Measurements from ENCODE around the gene WNT11.

Gene WNT11

GRCh38 chr11:76206327-76207081 lies at the start of gene WNT11:
TSS of gene WNT11 (minus strand) at chr11:76206502. CDS start at chr11:76206407, 95 bp downstream.
- DNase-seq (ENCODE audit: low read depth in 2 of 2), result no peak

- no peak for DNase-seq (ENCODE audit: low read depth in 2 of 2)
Observed at GRCh38 chr11:76253416-76253815, 47.1 kb upstream of the WNT11 start.

DNA sequence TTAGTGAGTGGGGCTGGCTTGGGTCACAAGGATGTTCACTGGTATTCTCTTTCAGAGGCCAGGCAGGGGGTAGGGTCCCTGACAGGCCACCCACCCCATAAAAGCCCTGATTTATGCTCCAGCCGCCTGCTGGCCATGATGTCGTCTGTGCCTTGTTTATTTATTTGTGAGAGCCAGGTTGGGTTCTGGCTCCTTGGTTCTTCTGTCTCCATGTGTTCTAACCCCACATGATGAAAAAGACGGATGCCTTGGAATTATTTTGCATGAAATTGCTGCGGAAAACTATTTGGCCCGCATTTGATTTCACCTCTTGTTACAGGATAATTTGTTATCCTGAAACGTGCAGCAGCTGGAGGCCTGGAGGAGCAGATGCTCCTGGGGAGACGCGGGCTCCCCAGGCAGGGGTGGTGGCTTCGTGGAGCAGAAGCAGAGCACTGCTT lies 46.3 kb upstream of the WNT11 start:
- DNase-seq (ENCODE audit: low read depth in 2 of 2), result no peak

DNA sequence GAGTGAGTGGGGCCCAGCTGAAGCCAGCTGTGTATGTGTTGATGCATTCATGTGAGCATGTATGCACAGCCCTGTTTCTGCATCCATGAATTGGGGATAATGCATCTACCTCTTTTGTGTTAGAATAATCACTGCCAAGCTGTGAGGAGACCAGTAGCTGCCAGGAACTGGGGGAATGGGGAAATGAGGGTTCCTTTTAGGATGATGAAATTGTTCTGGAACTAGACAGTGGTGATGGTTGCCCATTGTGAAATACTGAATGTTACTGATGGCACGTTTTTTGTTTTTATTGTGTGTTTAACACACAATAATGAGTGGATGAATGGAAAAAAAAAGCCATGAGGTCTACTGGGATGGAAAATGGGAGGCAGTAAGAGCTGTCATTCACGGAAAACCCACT lies 45.3 kb upstream of the WNT11 start:
- DNase-seq (ENCODE audit: low read depth in 2 of 2), result no peak

GRCh38 chr11:76251226-76251575 lies 44.9 kb upstream of the WNT11 start:
- DNase-seq (ENCODE audit: low read depth in 2 of 2), result no peak

DNA sequence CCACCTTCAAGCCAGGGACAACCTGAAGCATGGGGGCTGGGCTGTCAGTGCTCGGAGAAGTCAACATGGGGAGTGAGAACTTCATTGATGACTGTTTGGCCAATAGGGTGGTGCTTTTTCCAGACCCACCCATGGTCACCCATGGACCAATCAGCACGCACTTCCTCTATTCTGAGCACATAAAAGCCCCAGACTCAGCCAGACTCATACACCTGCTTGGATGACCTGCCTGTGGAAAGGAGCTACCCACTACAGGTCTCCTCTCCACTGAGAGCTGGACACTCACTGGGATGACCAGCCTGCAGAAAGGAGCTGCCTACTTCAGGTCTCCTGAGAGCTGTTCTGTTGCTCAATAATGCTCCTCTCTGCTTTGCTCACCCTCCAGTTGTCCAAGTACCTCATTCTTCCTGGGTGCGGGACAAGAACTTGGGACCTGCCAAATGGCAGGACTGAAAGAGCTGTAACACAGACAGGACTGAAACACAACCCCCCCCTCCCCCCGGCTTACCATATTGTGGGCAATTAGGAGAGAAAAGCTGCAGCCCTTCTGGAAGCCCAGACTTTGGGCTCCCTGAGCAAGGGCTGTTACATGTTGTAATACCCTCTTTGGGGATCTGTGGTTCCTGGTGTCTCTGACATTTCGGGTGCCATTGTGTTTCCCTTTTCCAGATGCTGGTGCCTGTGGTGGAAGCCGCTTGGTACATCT lies 44.4 kb upstream of the WNT11 start:
- no peak for DNase-seq (ENCODE audit: low read depth in 2 of 2)

- DNase-seq (ENCODE audit: low read depth in 2 of 2), result no peak
Observed at GRCh38 chr11:76249195-76249741, 43.0 kb upstream of the WNT11 start.

- no peak for DNase-seq (ENCODE audit: low read depth in 2 of 2)
Observed at GRCh38 chr11:76248210-76248609, 41.9 kb upstream of the WNT11 start.

- DNase-seq (ENCODE audit: low read depth in 2 of 2), result no peak
Observed at GRCh38 chr11:76247091-76247490, 40.8 kb upstream of the WNT11 start.

DNA sequence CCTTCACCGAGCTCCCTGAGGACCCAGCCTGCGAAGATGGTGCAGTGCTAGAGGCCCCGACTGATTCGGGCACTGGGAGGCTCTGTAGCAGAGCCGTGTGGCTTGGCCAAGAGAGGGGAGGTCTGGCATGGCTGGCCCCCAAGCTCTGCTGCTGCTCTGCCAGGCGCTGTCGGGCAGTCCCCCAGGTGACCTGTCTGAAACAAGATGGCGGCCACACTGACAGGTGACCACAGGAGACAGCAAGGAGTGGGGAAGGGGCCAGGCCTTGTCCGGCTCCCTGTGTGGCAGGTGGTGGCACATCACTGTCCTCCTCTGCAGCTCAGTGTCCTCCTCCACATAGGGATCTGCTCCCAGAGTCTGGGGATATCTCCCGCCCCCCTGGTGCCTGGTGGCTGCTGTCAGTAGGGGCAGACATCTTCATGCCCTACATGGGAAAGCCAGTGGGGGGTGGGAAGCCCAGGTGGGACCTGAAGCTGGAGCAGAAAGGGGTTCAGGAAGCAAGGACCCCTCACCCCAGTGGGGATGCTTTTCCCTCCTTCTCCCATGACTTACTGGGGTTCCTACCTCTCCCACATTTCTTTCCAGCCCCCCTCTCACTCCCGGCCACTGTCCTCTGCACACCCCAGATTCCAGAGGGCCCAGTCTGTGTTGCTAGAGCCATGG lies 40.1 kb upstream of the WNT11 start:
- DNase-seq (ENCODE audit: low read depth in 2 of 2), result no peak

DNA sequence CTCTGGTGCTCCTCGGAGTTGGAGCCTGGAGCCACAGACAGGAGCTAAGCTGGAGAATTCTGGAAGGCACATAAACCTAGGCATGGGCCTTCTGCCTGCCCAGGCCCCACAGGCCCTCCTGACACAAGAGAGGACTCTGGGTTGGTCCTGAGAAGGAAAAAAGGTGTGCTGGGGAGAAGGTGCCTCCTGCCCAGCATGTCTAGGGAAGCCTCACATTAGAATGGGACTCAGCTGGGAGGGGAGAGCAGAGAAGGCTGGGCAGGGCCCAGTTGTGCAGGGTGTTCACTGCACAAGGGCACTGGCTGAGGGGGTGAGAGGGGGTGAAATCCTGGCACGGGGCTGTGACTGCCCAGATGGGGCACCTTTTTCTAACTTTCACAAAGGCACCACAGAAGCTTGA lies 39.4 kb upstream of the WNT11 start:
- no peak for DNase-seq (ENCODE audit: low read depth in 2 of 2)

- no peak for DNase-seq (ENCODE audit: low read depth in 2 of 2)
Observed at GRCh38 chr11:76244316-76244851, 38.1 kb upstream of the WNT11 start.

DNA sequence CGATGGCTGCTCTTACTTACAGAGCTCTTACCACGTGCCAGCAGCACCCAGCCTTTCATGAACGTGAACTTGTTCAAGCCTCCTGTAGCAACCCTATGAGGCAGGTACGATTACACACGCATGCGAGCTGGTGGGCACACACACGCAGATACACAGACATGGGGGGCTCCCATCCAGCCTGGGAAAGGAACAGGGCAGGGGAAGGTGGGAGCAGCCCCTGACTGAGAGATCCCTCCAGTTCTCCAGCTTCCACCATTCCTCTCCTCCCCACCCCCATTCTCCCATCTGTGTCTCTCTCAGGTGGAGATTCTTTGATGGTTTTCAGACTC lies 37.6 kb upstream of the WNT11 start:
- no peak for DNase-seq (ENCODE audit: low read depth in 2 of 2)

GRCh38 chr11:76243193-76243956 lies 37.1 kb upstream of the WNT11 start:
- DNase-seq (ENCODE audit: low read depth in 2 of 2), result no peak

- DNase-seq (ENCODE audit: low read depth in 2 of 2), result no peak
Observed at GRCh38 chr11:76242004-76242779, 35.9 kb upstream of the WNT11 start.

- DNase-seq (ENCODE audit: low read depth in 2 of 2), result no peak
Observed at GRCh38 chr11:76241243-76242000, 35.1 kb upstream of the WNT11 start.

- no peak for DNase-seq (ENCODE audit: low read depth in 2 of 2)
Observed at GRCh38 chr11:76240666-76241065, 34.4 kb upstream of the WNT11 start.

- DNase-seq (ENCODE audit: low read depth in 2 of 2), result no peak
Observed at GRCh38 chr11:76240161-76240540, 33.8 kb upstream of the WNT11 start.

DNA sequence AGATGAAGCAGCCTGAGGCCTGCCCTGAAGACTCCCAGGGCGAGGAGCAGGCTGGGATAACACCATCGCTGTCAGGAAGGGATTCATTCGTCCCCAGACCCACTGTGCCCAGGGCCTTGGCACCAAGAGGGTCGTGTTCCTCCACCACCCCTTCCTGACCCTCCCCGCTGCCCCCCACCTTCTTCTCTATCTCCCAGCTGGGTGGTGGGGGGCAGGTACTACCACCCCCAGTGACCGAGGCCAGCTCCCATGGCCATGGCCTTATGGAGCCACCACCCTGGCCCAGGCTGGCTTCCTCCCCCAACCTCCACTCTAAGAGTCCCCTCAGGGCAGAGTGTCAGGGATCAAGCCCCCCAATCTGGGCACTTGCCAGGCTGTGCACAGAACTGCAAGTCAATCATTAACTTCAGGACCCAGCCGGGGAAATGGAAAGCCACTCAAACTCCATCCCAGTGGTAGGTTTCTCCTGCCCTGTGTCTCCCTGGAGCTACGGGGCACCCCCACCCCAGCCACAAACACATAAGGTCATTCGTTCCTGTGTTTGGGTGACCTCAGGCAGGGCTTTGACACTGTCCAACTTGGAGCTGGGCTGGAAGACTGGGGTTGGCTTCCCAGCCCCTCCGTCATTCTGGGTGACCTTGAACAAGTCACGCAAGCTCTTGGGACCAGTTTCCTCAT lies 33.3 kb upstream of the WNT11 start:
- DNase-seq (ENCODE audit: low read depth in 2 of 2), result no peak

DNA sequence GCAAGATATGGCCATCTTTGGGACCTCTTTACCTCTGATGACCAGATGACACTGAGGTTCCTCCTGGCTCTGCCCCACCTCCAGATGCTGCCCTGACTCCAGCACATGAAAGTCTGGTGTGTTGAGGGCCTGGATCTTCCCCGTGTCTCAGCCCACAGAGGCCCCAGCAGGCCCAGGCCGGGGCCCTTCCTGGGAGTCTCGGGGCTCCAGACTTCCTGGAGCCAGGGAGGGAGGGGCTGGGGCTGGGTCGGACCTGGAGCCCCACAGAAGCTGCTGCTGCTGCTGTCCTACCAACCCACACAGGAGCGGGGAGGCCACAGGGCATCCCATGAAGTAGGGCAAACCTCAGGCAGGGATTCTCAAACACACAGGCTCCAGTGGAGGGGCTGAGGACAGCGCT lies 32.2 kb upstream of the WNT11 start:
- DNase-seq (ENCODE audit: low read depth in 2 of 2), result no peak

All from stimulated activated CD4-positive, alpha-beta T cell treated with anti-CD3 and anti-CD28 coated beads, Interleukin-1b, Interleukin-23, amount 100 ng/mL, for 1 hour (primary cell).